GM21529 (cell line): ENCODE measurements around the gene IQSEC1.

Experiments
- ATAC-seq: cut with Tn5 transposase; IDR thresholded peaks from one replicate; pipeline ENCODE4 v1.9.1; 2021; ENCODE audit not compliant: unreplicated experiment

IQSEC1 gene

GRCh38 chr3:13107661-13108060 is 34.4 kb upstream of the IQSEC1 start:
- ATAC-seq, result no peak

- no peak for ATAC-seq
These were observed 33.2 kb upstream of the IQSEC1 start for GRCh38 chr3:13106308-13107001.

GRCh38 chr3:13105896-13106250 is 32.6 kb upstream of the IQSEC1 start:
- no peak for ATAC-seq

DNA sequence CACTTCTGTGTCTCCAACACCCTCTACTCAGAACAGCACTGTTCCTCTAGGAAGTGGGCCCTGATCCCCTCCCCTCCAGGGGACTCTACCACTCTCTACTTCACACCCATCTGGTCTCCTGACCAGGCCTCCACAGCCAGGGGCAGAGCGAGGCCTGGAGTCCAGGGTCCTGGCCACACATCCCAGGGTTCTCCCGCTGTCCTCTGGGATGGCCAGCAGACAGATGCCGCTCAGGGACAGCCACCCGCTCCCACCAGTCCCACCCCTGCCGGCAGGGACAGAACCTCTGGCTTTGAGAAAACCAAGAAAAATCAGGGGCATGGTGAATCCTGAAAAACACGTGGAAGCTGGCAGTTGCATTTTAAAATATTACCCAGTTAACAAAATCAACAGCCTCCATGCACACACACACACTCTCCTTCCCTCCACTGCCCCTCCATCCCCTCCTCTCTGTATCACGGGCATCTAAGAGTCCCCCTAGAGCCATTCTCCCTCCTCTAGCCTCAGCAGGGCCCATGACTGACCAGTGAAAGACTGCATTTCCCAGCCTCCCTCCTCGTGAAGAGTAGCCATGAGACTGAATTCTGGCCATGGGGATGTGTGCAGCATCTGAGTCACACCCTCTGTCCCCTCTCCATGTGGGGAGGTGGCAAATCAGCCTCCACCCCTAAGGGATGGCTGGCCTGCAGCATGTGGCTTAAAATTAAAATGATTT is 32.1 kb upstream of the IQSEC1 start:
- no peak for ATAC-seq

GRCh38 chr3:13104511-13104910 is 31.3 kb upstream of the IQSEC1 start:
- no peak for ATAC-seq

DNA sequence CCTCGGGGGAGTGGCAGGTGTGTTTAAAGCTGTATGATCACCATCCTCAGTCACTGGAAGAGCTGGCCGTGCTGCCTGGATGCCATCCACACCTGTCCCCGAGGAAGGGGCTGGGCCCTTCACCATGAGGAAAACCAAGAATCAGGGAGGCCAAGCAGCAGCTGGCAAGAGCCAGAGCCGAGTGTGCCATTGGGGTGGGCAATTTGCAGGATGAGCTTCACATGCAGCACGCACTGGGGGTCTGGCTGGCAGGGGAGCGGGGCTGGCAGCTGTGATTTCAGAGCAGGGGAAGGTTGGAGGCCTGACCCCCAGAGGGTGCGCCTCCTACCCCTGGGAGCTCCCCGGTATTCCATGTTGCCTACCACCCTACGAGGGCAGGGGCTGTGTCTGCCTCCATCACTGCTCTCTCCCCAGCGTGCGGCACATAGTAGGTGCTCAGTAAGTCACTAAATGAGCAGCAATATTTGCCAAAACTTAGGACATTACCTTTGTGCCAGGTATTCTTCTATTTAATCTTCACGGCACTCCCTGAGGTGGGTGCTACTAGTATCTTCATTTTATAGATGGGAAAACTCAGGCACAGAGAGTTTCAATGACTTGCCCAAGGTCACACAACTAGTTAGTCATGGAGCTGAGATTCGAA is 30.3 kb upstream of the IQSEC1 start:
- ATAC-seq, result no peak

DNA sequence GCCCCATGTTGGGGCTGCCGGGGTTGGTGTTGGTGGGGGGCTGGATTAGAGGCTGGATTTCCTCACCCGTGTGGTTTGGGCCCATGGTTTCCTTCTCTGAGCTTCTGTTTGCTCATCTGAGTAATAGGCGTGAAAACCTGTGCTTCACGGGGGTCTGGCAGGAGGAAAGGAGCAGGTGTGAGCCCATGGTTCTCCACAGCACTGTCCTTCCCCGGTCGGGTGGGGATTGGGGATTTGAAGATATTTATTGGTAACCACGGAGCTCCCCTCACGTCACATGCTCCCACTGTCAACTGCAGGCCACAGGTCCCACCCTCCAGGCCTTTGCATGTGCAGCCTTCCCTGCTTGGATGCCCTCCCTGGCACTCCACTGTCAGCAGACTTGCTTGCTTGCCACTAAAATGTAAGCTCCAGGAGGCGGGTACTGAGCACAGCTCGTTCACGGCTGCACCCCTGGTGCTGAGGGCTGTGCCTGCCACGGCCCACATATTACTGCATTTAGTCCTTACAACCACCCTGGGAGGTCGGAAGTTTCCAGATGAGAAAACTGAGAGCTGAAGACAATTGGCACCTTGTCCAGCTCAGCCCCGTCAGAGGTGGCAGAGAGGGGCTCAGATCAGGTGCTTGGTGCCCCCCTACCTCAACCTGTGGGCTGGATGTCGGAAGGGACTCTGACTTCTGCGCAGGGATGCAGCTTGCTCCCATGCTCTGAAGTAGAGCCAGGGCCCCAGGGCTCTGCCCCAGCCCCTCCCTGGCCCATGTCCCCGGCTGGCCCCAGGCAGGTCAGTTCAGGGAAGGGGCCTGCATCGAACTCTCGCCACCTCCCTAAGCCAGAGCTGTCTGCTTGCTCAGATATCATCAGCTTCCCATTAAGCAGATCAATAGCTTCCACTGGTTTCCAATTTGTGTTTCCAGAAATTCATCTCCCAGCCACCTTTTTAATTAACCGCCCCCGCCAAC is 29.4 kb upstream of the IQSEC1 start:
- ATAC-seq, result no peak

DNA sequence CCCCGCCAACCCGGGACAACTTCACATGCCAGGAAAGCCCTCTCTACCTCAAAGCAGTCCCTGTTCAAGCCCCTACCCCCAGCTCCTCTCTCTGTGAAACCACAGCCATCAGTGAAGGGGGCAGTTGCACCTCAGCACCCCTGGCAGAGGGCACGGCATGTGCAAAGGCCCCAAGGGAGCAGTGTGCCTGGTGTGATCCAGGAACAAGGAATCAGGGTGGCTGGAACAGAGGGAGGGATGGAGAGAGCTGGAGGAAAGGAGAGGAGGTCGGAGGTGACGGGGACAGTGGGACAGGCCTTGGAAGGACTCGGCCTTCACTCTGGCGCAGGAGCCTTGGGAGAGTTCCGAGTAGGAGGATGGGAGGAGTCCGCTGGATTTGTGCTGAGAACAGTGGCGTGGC is 26.5 kb upstream of the IQSEC1 start:
- ATAC-seq, result no peak

DNA sequence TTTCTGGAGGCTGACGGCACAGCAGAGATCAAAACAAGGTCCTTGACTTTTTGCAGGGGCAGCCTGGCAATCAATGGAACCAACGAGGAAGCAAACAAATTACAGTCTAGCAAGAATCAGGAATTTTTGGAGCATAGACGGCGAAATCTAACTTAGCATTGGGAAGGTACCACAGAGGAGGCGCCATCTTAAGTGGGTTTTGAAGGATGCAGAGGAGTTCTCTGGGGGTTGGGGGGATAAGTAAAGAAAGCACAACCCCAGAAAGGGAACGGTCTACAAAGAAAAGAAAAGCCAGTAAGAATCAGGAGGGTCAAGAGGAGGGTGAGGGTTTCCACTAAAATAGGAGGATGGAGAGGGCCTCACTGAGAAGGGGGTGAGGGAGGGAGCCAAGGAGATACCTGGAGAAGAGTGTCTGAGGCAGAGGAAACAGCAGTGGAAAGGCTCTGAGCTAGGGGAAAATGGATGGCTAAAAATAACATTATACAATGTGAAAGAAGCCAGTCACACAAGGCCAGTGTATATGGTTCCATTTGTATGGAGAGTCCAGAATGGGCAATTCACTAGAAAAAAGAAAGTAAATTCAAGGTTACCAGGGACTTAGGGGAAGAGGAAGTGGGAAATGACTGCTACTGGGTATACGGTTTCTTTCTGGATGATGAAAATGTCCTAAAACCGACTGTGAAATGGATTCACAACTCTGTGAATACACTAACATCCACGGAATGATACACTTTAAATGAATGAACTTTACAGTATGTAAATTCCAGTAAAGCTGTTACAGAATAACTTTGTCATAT is 25.2 kb upstream of the IQSEC1 start:
- no peak for ATAC-seq

DNA sequence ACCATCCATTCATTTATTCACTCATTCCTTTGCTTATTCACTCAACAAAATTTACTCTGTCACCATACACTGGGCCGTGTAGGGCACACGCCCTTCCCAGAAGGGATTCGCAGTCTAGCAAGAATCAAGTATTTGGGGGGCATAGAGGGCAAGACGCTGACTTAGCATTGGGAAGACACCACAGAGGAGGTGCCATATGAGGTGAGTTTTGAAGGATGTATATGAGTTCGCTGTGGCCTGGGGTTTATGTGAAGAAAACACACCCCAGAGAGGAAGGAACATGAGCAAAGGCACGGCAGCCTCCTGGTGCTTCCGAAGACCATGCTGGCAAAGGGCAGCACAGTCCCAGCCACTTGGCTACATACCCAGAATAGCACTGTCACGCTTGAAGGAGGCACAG is 23.1 kb upstream of the IQSEC1 start:
- no peak for ATAC-seq

- no peak for ATAC-seq
These were observed 22.2 kb upstream of the IQSEC1 start for GRCh38 chr3:13095408-13095937.

- ATAC-seq, result no peak
These were observed 20.5 kb upstream of the IQSEC1 start for GRCh38 chr3:13093687-13094086.

DNA sequence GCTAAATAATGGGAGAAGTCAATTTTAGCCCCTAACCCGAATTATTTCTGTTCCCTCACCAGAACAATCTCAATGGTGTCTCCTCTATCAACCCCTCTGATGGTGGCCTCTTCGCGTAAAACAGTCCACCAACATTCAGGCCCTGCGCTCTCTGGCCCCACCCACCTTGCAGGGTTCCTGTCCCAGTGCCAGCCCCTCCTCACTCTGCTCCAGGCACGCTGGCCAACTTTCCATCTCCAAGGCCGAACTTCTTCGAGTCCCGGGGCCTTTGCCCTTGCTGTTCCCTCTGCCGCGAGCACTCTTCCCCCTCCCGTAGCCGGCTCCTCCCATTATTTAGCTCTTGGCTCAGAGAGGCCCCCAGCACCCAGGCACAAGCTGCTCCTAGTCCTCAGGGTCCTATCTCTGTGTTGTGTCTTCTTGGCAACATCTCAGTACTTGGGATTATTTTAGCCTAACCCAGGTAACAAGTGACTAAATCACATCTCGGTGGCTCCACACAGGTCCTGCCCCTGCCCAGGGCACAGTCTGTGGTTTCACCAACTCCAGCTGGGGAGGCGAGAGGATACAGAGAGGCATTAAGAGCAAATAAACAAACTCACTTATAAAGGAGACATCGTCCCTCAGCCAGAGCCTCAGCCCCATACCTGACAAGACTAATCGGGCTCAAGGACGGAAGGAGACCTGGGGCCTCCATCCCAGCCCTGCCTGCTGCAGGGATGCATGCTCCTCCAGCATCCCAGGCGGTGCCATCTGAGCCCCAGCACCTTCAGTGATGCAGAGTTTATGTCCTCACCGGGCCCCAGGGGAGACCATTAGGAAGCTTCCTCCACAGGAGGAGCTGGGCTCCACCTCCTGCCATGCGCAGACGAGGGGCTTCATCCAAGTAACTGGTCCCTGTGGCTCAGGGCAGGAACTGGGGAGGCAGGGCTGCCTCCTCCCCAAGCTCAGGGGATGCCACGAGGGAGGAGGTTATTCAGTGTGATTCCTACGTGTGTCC is 19.7 kb upstream of the IQSEC1 start:
- ATAC-seq, result no peak

DNA sequence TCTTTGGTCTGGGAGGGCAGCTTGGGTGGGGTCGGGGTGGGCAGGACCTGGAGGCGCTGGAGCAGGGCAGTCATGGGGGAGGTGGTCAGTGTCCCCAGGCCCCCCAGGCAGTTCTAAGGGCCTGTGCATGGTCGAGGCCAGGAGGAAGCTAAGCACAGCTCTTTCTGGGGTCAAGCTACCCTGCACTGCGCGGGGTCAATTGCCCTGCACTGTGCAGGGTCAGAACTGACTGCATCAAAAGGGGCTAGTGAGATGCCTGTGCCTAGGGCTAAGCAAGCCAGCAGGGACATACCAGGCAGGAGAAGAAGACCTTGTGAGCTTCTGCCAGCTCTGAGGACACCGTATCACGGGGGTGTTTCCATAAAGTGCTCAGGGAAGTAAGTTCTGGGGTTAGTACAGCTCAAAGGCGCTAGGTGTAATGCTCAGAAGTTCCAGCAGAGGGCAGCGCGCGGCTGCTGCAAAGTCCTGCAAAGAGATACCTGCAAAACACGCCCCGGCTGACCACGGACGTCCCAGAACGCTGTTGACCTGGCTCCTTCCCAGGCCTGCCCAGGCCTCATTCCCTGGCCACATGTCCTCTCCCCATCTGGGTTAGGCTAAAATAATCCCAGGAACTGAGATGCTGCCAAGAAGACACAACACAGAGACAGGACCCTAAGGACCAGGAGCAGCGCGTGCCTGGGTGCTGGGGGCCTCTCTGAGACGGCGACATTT is 18.8 kb upstream of the IQSEC1 start:
- ATAC-seq, result peak; percentile 51

DNA sequence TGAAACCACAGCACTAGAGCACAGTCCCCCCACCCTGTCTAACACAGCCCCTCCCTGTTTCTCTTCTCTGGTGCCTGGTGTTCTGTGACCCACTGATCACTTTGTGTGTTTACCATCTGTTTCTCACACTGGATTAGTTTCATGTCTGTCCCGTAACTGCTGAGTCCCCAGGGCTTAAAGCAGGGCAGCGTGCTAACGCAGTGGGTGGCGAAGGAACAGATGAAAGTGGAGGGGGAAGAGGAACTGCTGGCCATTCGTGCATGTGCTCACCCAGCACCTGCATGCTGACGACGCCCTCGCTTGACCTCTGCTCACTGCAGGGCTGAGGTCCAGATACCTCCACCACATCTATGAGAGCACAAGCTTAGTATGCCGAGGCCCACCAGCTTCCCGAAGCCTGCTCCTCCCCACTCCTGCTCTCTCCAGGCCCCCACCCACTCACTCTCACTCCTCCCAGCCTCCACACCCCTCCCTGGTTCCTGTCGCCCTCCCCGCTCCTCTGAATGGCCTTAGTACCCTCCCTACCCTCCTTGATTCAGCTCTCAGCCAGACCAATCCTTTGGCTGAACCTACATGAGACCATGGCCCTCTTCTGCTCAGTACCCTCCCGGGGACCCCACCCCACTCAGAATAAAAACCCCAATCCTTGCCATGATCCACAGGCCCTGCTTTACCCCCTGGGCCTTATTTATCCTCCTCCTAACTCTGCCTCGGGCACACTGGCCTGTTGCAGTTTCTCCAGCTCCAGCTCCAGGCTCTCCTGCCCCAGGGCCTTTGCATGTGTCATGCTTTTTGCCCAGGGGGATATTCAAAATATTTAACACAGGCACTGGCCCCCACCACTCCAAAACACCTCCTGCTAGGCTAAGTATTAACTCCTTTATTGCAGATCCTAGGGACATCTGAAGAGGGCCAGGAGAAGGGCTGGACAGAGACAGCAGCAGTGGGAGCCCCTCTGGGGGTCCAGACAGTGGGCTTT is 15.1 kb upstream of the IQSEC1 start:
- peak; percentile 50 for ATAC-seq

- no peak for ATAC-seq
These were observed 14.2 kb upstream of the IQSEC1 start for GRCh38 chr3:13087320-13087990.
